ENCODE measurements around the gene GFPT1. TPM values are rescaled to one million over a fixed set of nuclear protein-coding genes. Genes with fewer than 3 reads are reported as not detected.

GFPT1 gene
- total RNA-seq = 25.4 and 30.8 TPM in 2 replicates

GRCh38 chr2:69386789-69387734 is at the start of gene GFPT1:
GFPT1 (minus strand) TSS chr2:69387227; CDS start chr2:69387071, 156 bp downstream.

Other genes with a start within 250 kb of the GFPT1 start
- gene NFU1, start 50.2 kb upstream of the GFPT1 start, total RNA-seq = 17.2 and 25.9 TPM in 2 replicates

Data from cardiac ventricle fibroblast (primary cell).